Stimulated activated CD8-positive, alpha-beta memory T cell treated with anti-CD3 and anti-CD28 coated beads, Interleukin-2, amount 100 ng/mL, for 1 hour (primary cell): ENCODE measurements around the gene CDH13.

Source experiments
- DNase-seq, 2 donors: peaks; one replicate each; pipeline ENCODE4 v3.0.0-alpha.2; 2020; ENCODE audit warnings: low read depth in 2 of 2

CDH13 gene

GRCh38 chr16:83162791-83163190 is 536.0 kb downstream of the CDH13 start:
- no peak for DNase-seq

GRCh38 chr16:83164816-83165215 is 538.0 kb downstream of the CDH13 start:
- no peak for DNase-seq

GRCh38 chr16:83171396-83171795 is 544.6 kb downstream of the CDH13 start:
- no peak for DNase-seq

DNA sequence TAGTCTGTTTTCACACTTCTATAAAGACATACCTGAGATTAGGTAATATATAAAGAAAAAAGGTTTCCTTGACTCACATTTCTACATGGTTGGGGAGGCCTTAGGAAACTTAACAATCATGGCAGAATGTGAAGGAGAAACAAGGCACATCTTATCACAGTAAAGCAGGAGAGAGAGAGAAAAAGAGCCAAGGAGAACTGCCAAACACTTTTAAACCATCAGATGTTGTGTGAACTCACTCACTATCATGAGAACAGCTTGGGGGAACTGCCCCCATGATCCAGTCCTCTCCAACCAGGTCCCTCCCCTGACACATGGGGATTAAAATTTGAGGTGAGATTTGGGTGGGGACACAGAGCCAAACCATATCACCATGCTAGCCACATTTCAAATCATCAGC is 547.9 kb downstream of the CDH13 start:
- DNase-seq, result no peak

DNA sequence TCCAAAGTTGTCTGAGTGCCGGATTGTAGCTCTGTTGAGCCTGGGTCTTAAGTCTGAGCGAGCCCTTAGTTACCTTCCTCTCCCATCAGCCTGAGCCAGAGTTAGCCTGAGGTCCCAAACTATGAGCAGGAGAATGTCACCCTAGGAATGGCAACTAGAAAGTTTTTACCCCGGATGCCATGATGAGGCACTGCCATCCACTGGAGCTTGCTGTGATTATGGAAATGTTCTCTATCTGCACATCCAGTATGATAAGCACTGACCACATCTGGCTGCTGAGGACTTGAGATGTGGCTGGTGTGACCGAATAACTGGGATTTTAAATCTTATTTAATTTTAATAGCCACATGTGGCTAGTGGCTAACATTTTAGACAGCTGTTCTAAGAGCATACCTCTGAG is 550.0 kb downstream of the CDH13 start:
- no peak for DNase-seq

DNA sequence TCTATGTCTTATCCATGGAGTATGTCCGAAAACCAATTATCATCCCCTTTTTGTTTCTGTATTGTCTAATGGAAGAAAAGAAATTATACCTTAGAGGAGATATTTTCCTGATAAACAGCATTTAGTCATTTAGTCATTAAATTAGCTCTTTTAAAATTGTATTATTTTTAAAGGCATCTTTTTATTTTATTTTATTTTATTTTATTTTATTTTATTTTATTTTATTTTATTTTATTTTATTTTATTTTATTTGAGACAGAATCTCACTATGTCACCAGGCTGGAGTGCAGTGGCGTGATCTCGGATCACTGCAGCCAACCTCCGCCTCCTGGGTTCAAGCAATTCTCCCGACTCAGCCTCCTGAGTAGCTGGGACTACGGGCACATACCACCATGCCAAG is 559.1 kb downstream of the CDH13 start:
- DNase-seq, result no peak

DNA sequence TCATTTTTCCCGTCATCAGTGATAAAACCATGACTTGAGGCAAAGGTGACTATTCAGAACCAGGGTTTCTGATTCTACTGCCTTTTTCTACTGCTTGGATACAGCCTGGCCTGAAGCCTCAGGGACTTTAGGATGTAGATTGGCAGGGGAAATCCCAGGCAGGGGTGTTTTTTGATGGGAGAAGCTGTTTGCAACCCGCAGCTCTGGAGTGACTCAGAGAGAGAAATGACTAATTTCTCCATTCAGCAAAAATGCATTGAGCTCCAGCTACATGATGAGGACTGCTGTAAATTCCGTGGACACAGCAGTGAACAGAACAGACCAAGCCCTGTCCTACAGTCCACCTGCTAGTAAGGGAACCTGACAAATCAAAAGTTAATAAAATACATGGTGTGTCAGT is 560.6 kb downstream of the CDH13 start:
- DNase-seq, result no peak

DNA sequence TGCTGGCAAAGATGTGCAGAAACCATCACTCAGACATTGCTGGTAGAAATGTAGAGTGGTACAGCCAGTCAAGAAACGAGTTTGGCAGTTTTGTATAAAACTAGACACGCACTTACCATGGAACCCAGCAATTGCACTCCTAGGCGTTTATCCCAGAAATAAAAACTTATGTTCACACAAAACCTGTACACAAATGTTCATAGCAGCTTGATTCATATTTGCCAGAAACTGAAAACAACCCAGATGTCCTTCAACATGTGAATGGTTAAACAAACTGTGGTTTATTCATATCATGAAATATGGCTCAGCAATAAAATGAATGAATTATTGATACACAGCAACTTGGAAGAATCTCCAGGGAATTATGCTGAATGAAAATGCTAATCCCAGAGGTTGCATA is 570.0 kb downstream of the CDH13 start:
- no peak for DNase-seq

- DNase-seq, result no peak
Observed at GRCh38 chr16:83197450-83197849, 570.7 kb downstream of the CDH13 start.

- no peak for DNase-seq
Observed at GRCh38 chr16:83198977-83199376, 572.2 kb downstream of the CDH13 start.

DNA sequence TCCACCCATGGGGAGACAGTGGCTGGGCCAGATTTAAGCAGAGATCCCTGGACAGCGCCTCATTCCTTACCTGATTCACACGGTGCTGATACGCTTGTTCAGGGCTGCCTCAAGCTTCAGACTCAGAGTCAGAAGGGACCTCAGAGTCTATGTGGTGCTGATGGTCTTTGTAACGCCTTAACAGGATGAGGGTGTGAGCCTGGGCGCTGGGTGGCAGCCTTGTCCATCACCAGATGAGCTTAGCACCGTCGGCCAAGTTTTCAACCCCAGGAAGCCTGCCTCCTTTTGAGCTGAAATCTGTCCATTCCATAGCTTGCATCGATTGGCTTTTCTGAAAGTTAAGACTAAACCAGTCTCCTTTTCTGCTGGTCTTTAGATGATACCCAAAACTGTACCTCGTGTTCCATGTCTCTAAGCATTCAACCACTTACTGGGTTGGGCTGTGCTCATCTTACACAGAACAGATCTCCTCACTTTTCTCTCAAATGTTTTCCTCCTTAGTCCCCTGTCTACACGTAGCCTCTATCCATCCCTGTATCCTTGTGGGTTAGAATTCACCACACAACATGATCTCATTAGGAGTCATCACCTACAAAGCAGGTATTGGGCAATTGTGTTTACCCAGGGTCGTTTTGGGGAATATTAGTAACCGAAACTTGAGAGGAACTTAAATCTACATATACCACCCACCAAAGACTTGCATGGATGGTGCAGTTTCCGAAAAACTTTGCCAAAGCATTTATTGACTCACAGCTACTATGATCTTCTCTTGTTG is 573.4 kb downstream of the CDH13 start:
- no peak for DNase-seq

DNA sequence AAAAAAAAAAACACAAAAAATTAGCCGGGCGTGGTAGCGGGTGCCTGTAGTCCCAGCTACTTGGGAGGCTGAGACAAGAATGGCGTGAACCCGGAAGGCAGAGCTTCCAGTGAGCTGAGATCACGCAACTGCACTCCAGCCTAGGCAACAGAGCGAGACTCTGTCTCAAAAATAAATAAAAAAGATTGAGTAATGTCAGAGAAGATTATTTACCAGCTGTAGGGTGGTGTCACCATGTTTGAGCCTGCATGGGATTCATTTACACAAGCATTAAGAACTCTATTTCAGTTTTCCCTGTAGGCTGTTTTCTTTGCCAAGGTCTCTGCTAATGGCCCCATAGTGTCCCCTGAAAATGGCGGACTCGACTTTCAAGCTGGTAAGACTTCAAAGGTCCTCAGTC is 575.0 kb downstream of the CDH13 start:
- no peak for DNase-seq

DNA sequence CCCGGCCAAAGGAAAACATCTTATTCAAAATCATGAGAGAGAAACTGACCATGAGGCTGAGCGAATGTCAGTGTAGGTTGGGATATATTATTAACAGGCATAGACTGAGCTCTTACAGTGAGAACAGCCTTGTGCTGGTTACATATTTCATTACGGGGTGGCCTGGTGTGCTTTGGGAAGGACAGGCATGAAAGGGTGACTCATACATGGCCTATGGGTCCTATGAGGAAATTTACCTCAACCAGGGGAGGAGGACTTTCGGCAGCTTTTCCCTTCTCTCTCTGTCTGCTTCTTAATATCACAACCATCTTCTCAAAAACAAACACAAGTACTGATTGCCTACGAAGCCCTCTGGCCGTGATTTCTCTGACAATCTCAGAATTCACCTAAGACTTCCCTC is 579.1 kb downstream of the CDH13 start:
- no peak for DNase-seq

DNA sequence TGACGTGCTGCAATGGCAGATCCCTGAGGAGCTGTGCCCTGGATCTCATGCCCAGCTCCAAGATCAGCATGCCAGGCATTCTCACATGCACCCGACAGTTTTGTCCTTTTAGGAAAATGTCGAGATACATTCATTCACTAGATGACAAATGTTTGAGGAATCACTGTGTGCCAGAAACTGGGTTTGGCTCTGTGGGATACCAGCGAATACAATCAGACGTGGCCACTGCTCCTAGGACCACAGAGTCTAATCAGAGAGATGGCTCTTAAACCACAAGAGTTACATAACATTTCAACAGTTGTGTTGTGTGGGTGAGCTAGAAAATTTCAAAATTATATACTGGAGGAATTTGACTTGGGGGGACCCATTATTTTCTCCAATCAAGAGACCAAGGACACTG is 579.7 kb downstream of the CDH13 start:
- DNase-seq, result no peak

DNA sequence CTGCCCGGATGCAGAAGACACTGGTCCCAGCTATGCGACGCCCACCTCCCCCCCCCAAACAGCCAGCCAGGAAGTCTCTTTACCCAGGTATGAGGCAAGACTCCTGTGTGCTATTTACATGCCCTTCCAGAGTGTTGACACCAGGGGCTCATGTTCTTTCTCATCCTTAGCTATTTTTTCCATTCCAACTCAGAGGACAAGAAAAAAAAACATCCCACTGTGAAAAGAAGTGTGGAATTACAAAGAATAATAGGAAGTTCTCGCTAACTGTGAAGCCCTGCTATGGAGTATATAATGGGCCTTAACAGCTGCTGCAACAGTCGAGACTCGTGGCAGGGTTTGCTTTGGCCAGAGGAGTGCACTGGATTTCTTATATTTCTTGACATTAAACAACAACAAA is 584.9 kb downstream of the CDH13 start:
- no peak for DNase-seq

DNA sequence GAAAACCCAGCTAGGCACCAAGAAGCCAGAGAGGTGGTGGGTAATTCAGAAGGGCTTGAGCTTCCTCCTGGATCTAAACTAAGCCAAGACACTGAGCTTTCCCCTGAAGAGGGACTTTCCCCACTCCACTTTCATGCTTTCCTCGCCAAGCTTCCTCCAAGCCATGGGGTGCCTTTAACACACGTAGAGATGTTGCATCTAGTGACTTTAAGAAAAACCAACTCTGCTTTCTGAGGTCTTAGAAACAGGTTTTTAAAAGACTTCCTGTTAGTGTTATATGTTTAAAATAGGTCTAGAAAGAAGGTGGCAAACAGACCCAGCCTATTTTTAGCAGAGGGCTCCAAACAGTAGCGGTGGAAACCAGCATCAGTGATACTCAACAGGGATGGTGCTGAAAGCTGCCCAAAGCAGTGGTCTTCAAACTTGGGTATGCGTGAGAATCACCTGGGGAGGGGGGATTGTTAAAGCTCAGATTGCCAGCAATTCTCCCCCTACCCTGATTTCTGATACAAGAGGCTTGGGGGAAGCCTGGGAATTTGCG is 585.6 kb downstream of the CDH13 start:
- no peak for DNase-seq

GRCh38 chr16:83214671-83215070 is 587.9 kb downstream of the CDH13 start:
- DNase-seq, result no peak

GRCh38 chr16:83215406-83216001 is 588.7 kb downstream of the CDH13 start:
- peak in 1 of 2 donors; percentile 5 for DNase-seq

DNA sequence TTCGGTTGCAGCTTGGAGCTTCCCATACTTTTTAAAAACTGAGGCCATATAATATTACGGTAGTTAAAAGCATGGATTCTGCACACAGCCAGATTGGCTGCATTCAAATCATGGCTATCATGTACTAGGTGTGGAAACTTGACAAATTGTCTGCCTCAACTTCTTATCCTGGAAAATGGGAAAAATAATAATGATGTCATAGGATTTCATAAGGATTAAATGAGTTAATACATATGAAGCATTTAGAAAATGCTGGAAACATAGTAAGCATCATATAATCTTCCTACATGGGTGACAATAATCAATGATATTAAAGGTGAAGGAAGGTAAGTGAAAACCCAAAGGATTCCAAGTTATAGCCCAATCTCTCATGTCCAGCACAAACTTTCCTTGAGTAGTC is 592.5 kb downstream of the CDH13 start:
- DNase-seq, result no peak

DNA sequence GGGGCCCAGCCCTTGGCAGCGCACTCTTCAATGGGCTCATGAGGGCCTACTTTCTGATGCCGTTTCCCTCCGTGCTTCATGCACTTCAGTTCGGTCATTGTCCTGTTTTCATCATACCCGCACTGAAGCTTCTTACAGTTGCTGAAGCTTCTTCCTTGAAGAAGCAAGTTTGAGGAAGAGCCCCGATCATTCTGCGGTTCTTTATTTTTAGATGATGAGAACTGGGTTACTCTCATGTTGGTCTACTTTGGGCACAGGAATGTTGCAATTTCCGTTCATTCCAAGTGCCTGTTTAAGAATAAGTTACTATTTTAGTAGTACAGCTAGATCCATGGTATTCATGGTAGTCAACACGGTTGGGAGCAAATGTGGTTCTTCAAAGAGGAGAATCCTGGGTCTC is 593.3 kb downstream of the CDH13 start:
- no peak for DNase-seq

- no peak for DNase-seq
Observed at GRCh38 chr16:83224642-83225041, 597.9 kb downstream of the CDH13 start.

DNA sequence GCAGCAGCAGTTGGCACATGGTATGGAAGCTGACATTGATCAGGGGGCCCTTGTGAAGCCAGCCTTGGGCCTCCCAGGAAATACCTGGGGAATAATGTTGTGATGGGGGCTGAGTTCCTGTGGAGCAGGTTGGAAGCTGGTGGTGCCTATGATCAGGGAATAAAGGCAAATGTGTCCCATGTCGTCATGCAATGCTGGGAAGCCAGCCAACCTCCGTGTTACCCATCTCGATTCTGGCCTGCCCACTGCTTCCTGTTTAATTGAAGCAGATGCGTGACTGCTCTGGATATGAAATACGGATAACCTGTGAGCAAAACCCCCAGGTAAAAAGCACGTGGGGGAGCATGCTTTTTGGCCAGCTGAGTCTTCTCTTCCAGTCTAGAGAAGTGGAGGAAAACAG is 600.6 kb downstream of the CDH13 start:
- DNase-seq, result no peak

GRCh38 chr16:83231729-83232128 is 605.0 kb downstream of the CDH13 start:
- DNase-seq, result no peak

GRCh38 chr16:83233153-83233552 is 606.4 kb downstream of the CDH13 start:
- DNase-seq, result no peak
